Tibial nerve (tissue), 4 donors: ENCODE measurements around the gene MSL3B.
A peak's percentile ranks its signal among the peaks of the same experiment; 100 is the strongest.

Experiments used
- DNase-seq, 2 donors: peaks; one replicate each; pipeline ENCODE4 v3.0.0-alpha.2; 2019; ENCODE audit warnings: low spot score in 2 of 2
- H3K27ac ChIP-seq, 4 donors: fragments of 200-600 bp; sonication (generic) in 3 of 4; one replicate each; pipeline ENCODE4 v1.5.1; 2017 to 2019; ENCODE audit warnings: mild to moderate bottlenecking in 1 of 4
- H3K27me3 ChIP-seq, 2 donors: fragments of 200-600 bp; sonication (generic) in 1 of 2; one replicate each; pipeline versions ENCODE4 v1.5.1 to v1.6.0; 2017 to 2019
- H3K36me3 ChIP-seq, 3 donors: fragments of 200-600 bp; sonication (generic); one replicate each; pipeline ENCODE4 v1.5.1; 2018 to 2019
- H3K4me1 ChIP-seq, 4 donors: fragments of 200-600 bp; sonication (generic) in 3 of 4; one replicate each; pipeline ENCODE4 v1.5.1; 2017 to 2019
- H3K4me3 ChIP-seq, 4 donors: fragments of 200-600 bp; sonication (generic) in 3 of 4; one replicate each; pipeline ENCODE4 v1.5.1; 2017 to 2019; ENCODE audit warnings: mild to moderate bottlenecking in 1 of 4, moderate library complexity in 1 of 4
- H3K9me3 ChIP-seq, 4 donors: fragments of 200-600 bp; sonication (generic) in 3 of 4; one replicate each; pipeline ENCODE4 v1.5.1; 2017 to 2019
- CTCF ChIP-seq, 5 experiments: fragments of 200-600 bp in 3 of 5; fragments of 450-650 bp in 2 of 5; sonication (generic) in 3 of 5; IDR thresholded peaks; one replicate each; pipeline ENCODE4 v1.5.1; 2016 to 2019; ENCODE audit warnings: antibody characterized with exemption in 5 of 5, mild to moderate bottlenecking in 3 of 5, moderate library complexity in 2 of 5
- EP300 ChIP-seq, 2 donors: sonication (generic); formaldehyde crosslinking; IDR thresholded peaks; one replicate each; pipeline ENCODE4 v1.6.1; 2017; ENCODE audit warnings: antibody characterized with exemption in 2 of 2, mild to moderate bottlenecking in 1 of 2
- POLR2A ChIP-seq, 2 donors: fragments of 450-650 bp; IDR thresholded peaks; one replicate each; pipeline ENCODE4 v1.6.1; 2017; ENCODE audit warnings: antibody characterized with exemption in 2 of 2, mild to moderate bottlenecking in 2 of 2, moderate library complexity in 2 of 2
- WGBS, 2 donors: methylation state at CpG; one replicate each; pipeline ENCODE4 v1.1.5; 2018; 5-methylcytosine and 5-hydroxymethylcytosine counted together

Gene MSL3B

DNA sequence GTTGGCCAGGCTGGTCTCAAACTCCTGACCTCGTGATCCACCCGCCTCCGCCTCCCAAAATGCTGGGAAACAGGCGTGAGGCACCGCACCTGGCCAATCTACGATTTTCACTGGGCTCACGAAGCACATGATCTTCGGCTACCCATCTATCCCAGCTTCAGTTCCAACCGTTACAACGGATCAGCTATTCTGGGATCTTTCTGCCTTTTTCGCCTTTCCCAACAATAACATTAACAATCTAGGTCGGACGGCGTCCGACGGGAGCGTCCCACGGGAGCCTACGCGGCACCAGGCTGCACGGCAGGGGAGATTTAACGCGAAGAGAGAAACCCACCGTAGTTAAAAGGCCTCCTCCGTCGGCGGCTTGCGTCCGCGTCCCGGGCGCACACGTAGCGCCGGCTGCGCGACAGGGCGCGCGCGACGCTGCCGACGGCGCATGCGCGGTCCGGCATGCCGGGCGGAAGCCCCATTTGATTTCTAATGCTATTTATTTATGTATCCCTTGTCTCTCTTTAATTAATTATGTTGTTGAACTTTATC is at the start of gene MSL3B:
TSS of gene MSL3B (minus strand) at position 394 of the 540 bp plus-strand sequence.
- no peak within 1 kb of the TSS for H3K27ac ChIP-seq

DNA sequence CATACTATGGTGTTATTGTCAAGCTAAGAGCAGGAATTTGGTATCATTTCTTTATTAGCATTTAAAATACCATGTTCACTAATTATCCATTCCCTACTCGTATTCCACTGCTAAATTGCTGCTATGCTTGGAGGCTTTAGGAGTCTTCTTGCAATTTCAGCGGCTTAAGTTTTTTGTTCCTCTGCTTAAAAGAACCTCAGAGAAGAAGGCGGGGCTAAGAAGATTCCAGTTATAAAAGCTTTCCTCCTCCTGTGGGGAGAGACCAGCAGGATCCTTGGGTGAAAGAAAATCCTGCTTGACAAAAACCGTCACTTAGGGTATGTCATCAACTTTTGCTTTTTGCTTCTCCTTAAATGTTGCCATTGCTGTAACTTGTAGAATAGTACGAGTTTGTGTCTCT is 48.9 kb upstream of the MSL3B start, which contains the start of gene TRPM8:
TSS of gene TRPM8 (plus strand) at position 258 of the 400 bp plus-strand sequence. CDS start 9,165 bp downstream, outside the sequence.
- 24 to 34% methylated on average over 5 of the region's 5 CpGs for WGBS, 2 donors
- Histone ChIP-seq H3K4me1 (no peaks in the 10 kb centered on the region), H3K27me3 (no peaks in the 10 kb centered on the region), H3K9me3 (no peaks in the 10 kb centered on the region), H3K4me3 (no peak within 1 kb of the TSS), H3K27ac (no peak within 1 kb of the TSS), H3K36me3 (no peaks in the 10 kb centered on the region)
- TF ChIP-seq CTCF (IDR thresholded peaks at IDR 0.05), result no peak
- DNase-seq, result no peak

More for the DNA sequence above, at the start of gene MSL3B:
- Histone ChIP-seq H3K36me3 (peaks cover 0 to 6% (median 0%) of the 10 kb centered on the region in 3 donors), H3K27me3 (peaks cover 0 to 9% of the 10 kb centered on the region in 2 donors), H3K4me1 (peaks cover 0 to 6% (median 0%) of the 10 kb centered on the region in 4 donors), H3K9me3 (peaks cover 0 to 22% (median 4%) of the 10 kb centered on the region in 4 donors), H3K4me3 (peak within 1 kb of the TSS in 3 of 4 donors; percentile 13 to 48 (median 47))
- WGBS, 2 donors, result 13 to 14% methylated on average over 50 of the region's 50 CpGs
- no peak for TF ChIP-seq CTCF (IDR thresholded peaks at IDR 0.05)
- no peak for TF ChIP-seq POLR2A (IDR thresholded peaks at IDR 0.05)
- TF ChIP-seq EP300 (IDR thresholded peaks at IDR 0.05), result no peak
- no peak for DNase-seq

DNA sequence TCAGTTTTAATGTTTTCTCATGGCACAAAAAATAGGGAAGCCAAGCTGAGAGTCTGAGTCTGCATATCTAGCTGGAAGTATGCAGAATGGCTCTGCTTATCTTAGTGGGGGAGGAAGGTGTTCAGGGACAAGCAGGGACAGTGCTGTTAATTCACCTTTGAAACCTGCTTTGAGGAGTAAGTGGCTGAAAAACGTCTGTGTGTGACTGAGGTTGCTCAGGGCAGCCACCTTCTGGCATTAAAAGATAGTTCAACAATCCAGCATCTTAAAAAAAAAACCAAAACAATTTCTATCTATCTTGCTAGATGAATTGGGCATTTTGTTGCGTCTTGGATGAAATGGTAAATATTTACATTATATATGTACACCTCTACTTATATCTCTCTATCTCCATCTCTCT is 46.9 kb upstream of the MSL3B start:
- no peak for DNase-seq
- H3K27ac ChIP-seq, result no peak overlapping the region
- H3K9me3 ChIP-seq, result no peaks in the 10 kb centered on the region
- no peaks in the 10 kb centered on the region for H3K27me3 ChIP-seq
- no peaks in the 10 kb centered on the region for H3K36me3 ChIP-seq
- H3K4me3 ChIP-seq, result no peak overlapping the region
- no peaks in the 10 kb centered on the region for H3K4me1 ChIP-seq
- TF ChIP-seq CTCF (IDR thresholded peaks at IDR 0.05) (no peak), POLR2A (IDR thresholded peaks at IDR 0.05) (no peak), EP300 (IDR thresholded peaks at IDR 0.05) (no peak)
- WGBS, 2 donors, result 25 to 30% methylated on average over 2 of the region's 2 CpGs

DNA sequence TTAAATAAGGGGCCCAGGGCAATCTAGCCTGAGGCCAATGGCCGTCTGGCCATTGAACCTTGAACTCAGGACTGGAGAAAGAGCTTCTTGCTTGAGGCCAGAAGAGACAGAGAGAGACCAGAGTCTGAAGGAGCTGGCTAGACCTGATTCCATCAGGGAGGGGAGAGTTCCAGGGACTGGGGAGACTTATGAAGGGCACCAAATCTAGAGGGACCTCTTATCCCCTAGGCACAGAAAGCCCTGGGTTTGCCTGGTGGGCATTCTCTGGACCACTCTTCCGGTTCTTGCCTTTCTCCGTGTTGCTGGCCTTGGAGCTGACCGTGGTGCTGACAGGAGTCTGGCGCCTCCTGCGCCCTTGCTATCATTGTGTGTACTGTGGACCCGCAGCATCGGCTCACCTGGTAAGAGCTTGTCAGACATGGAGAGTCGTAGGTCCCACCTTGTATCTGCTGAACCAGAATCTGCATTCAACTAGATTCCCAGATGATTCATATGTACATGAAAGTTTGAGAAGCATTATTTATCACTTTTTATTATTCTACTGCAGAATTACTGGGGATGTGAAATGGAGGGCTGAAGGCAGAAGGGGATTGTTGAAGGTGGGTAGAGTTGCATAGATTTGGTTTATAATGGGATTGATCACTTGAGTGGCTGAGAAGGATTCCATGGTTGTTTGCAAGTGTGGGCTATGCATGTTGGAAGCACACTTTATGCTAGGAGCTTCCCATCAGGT is 44.7 kb upstream of the MSL3B start:
- 21% methylated on average over 9 of the region's 9 CpGs for WGBS, 2 donors
- H3K27ac ChIP-seq, result no peak overlapping the region
- TF ChIP-seq CTCF (IDR thresholded peaks at IDR 0.05), result no peak
- TF ChIP-seq POLR2A (IDR thresholded peaks at IDR 0.05), result no peak
- no peak for TF ChIP-seq EP300 (IDR thresholded peaks at IDR 0.05)
- H3K4me3 ChIP-seq, result no peak overlapping the region
- no peak for DNase-seq
- no peaks in the 10 kb centered on the region for H3K4me1 ChIP-seq
- no peaks in the 10 kb centered on the region for H3K27me3 ChIP-seq
- no peaks in the 10 kb centered on the region for H3K36me3 ChIP-seq
- H3K9me3 ChIP-seq, result no peaks in the 10 kb centered on the region

DNA sequence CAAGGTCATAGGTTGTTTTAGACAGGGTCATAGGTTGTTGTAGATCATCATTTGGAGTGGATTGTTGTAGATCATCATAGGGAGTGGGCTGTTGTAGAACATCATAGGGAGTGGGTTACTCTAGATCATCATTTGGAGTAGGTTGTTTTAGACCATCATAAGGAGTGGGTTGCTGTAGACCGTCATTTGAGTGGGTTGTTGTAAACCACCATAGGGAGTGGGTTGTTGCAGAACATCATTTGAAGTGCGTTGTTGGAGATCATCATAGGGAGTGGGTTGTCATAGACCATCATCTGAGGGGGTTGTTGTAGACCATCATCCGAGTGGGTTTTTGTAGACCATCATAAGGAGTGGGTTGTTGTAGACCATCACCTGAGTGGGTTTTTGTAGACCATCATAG is 39.4 kb upstream of the MSL3B start:
- H3K27ac ChIP-seq, result no peak overlapping the region
- TF ChIP-seq POLR2A (IDR thresholded peaks at IDR 0.05) (no peak), CTCF (IDR thresholded peaks at IDR 0.05) (no peak), EP300 (IDR thresholded peaks at IDR 0.05) (no peak)
- peaks cover 0 to 5% (median 0%) of the 10 kb centered on the region in 4 donors for H3K9me3 ChIP-seq
- H3K4me1 ChIP-seq, result no peaks in the 10 kb centered on the region
- WGBS, 2 donors, result 83 to 84% methylated on average over 3 of the region's 3 CpGs
- no peaks in the 10 kb centered on the region for H3K27me3 ChIP-seq
- no peak for DNase-seq
- H3K36me3 ChIP-seq, result no peaks in the 10 kb centered on the region
- H3K4me3 ChIP-seq, result no peak overlapping the region
